NK-92 treated with Interleukin-12 subunit alpha and Interleukin-12 subunit beta, amount 100 ng/mL, for 24 hours (cell line): Measurements from ENCODE around the gene DOCK9.

Source experiments
- DNase-seq: peaks from one replicate; lab custom pipeline; 2025; lab: John Stamatoyannopoulos, UW

Gene DOCK9

GRCh38 chr13:98975822-98976261 lies 2.0 kb downstream of the DOCK9 start:
- no peak for DNase-seq

- DNase-seq = no peak
Measured at GRCh38 chr13:98974053-98974452, 3.8 kb downstream of the DOCK9 start.

GRCh38 chr13:98972627-98973026 lies 5.2 kb downstream of the DOCK9 start:
- DNase-seq = no peak

GRCh38 chr13:98972059-98972458 lies 5.8 kb downstream of the DOCK9 start:
- no peak for DNase-seq

DNA sequence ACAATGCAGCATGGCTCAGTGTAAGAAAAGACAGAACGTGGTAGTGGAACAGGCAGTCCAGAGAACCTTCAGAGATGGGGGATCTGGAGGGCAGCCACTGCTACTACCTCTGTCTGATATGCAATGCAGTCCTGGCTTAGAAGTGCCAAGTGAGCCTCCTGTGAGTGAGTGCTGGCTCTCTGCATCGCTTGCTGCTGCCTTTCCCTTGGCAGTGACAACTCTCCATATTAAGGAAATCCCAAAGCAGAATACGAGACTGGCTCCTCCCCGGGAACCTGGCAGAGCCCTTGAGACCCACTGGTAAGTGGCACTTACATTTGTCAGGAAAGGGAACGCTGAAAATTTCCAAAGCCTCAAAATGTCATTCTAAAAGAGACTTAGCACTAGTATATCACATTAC lies 7.5 kb downstream of the DOCK9 start:
- no peak for DNase-seq

GRCh38 chr13:98967491-98967890 lies 10.4 kb downstream of the DOCK9 start:
- DNase-seq = no peak

DNA sequence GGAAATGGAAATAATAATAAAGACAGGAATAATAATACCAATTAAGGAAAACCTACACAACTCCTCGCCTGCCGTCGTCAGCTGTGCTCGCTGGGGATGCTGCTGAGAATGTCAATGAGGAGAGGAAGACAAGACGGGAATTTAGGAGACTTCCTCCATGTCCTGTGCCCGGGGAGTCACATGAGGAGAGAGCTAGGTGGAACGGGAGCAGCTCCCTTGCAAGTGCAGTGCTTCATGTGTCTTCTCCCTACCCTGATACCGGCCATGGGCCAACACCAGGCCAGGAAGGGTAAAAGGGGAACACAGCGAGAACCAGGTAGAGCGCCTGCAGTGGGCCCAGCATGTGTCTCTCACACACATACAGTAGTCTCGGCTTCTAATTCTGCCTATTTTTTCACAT lies 11.8 kb downstream of the DOCK9 start:
- DNase-seq = no peak

DNA sequence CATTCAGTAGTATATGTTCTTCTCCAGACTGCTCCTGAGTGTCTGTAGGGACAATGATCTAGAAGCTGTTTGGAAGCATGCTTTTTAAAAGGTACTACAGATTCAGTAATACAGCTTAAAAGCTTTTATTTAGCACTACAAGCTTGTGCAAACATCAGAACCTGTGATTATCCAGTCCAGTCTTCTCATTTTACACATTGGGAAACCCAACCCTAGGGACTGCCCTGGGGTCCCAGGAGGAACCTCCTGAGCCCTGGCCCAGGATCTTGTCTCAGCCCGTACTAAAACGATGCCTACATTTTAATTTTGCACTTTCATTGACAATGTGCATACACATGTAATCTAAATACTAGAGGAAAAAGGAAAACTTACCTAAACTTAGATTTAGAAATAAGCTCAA lies 12.5 kb downstream of the DOCK9 start:
- DNase-seq = no peak

DNA sequence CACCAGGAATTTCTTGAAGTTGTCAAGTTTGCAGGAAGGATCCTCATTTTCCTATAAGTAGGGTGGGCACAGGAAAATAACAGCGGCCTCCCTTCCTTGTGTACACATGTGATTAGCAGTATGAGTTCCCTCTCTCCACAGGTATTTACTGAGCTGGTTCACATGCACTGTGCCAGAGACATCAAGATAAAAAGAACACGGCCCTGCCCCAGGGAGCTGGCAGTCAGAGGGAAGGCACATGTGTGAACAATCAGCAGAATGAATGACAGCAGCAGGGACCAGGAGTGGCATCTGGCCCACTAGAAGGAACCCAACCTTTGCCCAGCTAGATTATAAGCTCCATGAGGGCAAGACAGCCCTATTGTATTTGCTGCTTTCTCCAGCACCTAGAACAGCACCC lies 13.9 kb downstream of the DOCK9 start:
- no peak for DNase-seq

GRCh38 chr13:98962901-98963590 lies 14.8 kb downstream of the DOCK9 start:
- no peak for DNase-seq

DNA sequence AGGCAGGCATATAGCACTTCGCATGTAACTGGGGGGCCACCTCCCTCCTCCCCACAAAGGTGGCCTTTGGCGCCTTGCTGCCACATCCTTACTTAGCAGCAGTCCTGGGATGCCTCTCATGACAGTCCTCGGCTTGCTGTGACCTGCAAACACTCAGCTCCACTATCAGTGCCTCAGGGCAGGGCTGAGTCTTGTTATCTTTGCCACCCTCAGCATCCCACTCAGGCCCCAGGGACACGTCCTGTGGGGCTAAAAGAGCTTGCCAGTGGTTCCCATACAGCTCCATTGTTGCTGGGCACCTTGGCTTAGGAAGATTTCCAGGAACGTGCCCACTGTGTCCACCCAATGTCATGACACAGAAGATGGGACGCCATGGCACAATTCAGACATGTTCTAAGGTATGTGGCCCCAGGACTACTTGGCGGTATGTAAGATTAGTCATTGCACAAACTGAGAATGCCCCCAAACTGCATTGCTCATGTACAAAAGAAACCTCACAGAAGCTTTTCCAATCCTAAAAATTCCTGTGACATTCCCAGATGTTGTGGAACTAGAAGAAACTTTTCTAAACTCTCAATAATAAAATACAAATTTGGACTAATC lies 16.3 kb downstream of the DOCK9 start:
- DNase-seq = no peak

DNA sequence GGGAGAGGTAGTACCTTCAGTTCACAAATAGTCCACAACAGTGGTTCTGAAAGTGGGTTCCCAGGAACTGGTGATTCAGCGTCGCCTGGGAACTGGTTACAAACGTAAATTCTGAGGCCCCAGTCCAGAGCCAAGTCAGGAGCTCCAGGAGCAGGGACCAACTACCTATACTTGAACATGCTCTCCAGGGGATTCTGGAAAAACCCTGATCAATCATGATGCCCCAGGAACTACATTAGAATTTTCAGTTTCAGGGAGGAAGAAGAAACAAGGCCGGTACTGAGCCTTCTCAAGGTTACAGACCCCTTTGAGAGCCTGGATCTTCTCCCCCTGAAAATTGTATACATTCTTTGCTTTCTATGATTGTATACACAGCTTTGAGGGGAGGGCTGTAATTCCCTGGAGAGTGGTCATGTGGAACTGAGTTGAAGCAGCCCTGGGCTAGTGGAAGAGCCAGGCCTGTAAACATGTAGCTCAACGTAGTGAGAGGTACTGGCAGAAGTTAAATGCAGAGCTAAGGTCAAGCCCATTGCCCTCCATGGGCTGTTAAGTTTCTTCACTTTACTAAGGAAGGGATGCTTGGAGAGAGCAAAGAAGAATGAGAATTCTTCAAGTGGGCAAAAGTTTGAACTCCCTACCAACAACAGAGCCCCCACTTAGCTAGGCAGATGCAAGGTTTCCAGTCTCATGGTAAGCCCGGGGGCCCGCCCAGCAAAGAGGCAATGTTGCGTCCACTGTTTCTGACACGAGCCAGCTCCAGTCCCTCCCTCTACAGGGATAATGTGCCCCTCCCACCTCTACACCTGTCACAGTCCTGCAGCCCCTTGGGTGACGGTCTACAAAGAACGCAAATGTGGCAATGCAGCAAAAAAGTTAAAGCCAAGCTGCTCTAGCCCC lies 17.0 kb downstream of the DOCK9 start:
- no peak for DNase-seq

GRCh38 chr13:98959786-98960605 lies 17.9 kb downstream of the DOCK9 start:
- no peak for DNase-seq

- DNase-seq = no peak
Measured at GRCh38 chr13:98959291-98959690, 18.6 kb downstream of the DOCK9 start.

DNA sequence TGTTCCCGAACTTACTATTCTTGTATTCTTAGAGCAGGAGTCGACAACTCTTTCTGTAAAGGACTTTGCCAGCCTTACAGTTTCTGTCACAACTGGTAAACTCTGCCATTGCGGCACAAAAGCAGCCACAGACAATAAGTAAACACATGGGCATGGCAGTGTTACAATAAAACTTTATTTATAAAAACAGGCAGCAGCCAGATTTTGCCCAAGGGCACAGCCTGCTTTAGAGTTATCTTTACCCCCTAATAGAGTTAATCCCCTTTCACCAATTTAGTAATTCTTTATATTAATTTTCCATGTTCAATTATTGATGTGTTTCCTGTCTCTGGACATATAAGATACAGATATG lies 19.4 kb downstream of the DOCK9 start:
- no peak for DNase-seq

GRCh38 chr13:98957731-98958442 lies 20.0 kb downstream of the DOCK9 start:
- DNase-seq = no peak

- DNase-seq = no peak
Measured at GRCh38 chr13:98955336-98955735, 22.5 kb downstream of the DOCK9 start.

- DNase-seq = no peak
Measured at GRCh38 chr13:98954313-98954712, 23.6 kb downstream of the DOCK9 start.

GRCh38 chr13:98951266-98951665 lies 26.6 kb downstream of the DOCK9 start:
- DNase-seq = no peak

DNA sequence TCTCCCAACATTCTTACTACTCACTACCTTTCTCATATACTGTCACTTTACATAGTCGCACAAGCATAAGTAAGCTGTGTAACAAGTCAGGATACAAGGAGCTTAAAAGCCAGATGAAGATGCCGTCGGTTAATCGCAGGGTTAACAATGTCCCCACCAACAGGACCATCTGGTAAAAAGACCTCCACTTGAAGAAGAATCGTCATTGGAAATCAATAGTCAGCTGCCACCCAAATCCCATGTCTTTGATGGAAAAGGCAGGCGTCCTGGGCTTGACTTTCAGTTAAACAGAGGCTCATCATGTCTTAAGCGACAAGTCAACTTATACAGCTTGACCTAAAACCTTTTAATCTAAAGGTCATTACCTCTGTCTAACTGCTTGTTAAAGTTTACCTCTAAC lies 27.2 kb downstream of the DOCK9 start:
- DNase-seq = no peak

- no peak for DNase-seq
Measured at GRCh38 chr13:98947925-98948324, 29.9 kb downstream of the DOCK9 start.
